ENCODE results near the gene TMPRSS3. TPM values are rescaled to one million over a fixed set of nuclear protein-coding genes. Genes with fewer than 3 reads are reported as not detected.

TMPRSS3 gene
- total and polyA plus RNA-seq, 2 of the 13 experiments (the other 11 are each of a cell fraction or from before 2014, with no cell fraction given): 2.8 to 16.9 TPM

DNA sequence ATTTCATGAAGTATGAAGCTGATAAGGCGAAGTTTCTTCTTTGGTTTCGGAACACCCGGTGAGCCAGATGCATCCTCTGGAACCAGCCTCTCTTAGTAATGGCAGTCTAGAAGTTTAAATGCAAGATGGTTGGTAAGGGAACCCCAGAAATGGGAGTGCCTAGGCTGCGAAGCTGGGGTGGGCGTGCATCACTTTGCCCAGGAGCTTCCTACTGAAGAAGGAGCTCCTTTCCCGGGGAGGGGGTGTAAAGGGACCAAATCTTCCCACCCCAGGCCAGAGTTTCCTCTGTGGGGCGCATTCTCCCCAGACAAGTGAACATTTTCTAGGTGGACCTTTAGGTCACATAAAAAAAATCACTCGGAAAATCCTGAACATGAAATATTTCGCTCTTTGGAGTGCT lies 49.4 kb downstream of the TMPRSS3 start:
- TF ChIP-seq, protein P1, sequence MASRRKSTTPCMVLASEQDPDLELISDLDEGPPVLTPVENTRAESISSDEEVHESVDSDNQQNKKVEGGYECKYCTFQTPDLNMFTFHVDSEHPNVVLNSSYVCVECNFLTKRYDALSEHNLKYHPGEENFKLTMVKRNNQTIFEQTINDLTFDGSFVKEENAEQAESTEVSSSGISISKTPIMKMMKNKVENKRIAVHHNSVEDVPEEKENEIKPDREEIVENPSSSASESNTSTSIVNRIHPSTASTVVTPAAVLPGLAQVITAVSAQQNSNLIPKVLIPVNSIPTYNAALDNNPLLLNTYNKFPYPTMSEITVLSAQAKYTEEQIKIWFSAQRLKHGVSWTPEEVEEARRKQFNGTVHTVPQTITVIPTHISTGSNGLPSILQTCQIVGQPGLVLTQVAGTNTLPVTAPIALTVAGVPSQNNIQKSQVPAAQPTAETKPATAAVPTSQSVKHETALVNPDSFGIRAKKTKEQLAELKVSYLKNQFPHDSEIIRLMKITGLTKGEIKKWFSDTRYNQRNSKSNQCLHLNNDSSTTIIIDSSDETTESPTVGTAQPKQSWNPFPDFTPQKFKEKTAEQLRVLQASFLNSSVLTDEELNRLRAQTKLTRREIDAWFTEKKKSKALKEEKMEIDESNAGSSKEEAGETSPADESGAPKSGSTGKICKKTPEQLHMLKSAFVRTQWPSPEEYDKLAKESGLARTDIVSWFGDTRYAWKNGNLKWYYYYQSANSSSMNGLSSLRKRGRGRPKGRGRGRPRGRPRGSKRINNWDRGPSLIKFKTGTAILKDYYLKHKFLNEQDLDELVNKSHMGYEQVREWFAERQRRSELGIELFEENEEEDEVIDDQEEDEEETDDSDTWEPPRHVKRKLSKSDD (CRISPR knock-in tag; IDR thresholded peaks at IDR 0.05; ENCODE audit: low read depth): no peak
- Histone ChIP-seq H2AFZ (ENCODE audit: low read length) (no peak overlapping the region), H3K4me1 (ENCODE audit: insufficient read depth, low read length) (peaks cover 14% of the 10 kb centered on the region), H3K27ac (ENCODE audit: extremely low read length, insufficient read depth, low read length) (no peak overlapping the region), H3K36me3 (replicated peaks in 1 of 2; ENCODE audit: control insufficient read depth in 1 of 2, insufficient read depth in 2 of 2, low read length in 2 of 2) (no peaks in the 10 kb centered on the region), H4K20me1 (ENCODE audit: insufficient read depth, low read length) (no peaks in the 10 kb centered on the region), H3K9me3 (ENCODE audit: low read length) (no peaks in the 10 kb centered on the region), H3K4me2 (ENCODE audit: low read depth, low read length) (no peak overlapping the region), H3K79me2 (ENCODE audit: insufficient read depth, low read length) (no peaks in the 10 kb centered on the region), H3K27me3 (ENCODE audit: control insufficient read depth in 1 of 2, insufficient read depth in 2 of 2, low read length in 2 of 2) (peaks cover 0 to 18% of the 10 kb centered on the region in 2 experiments; a peak in 2 of 5 replicates), H3K9ac (ENCODE audit: insufficient read depth, low read depth, low read length) (no peak overlapping the region), H3K4me3 (replicated peaks in 1 of 3; ENCODE audit: insufficient read depth in 1 of 3, low read depth in 2 of 3, low read length in 3 of 3) (no peak overlapping the region)
- intact Hi-C loops (cut with micrococcal nuclease; ENCODE audit: unreplicated experiment): no loop called here
- ATAC-seq (no peak), DNase-seq (ENCODE audit: low spot score) (no peak), FAIRE-seq (no peak)
- WGBS (ENCODE audit: low lambda C conversion rate): 51% methylated on average over 9 of the region's 9 CpGs
- no TSS peak for BruUV-seq (replicated peaks)
- POLR2A ChIA-PET: no interaction called here
- CTCF ChIA-PET (ENCODE audit: low intra/inter-chr PET ratio, low total read pairs): no interaction called here
- in situ Hi-C loops (cut with HindIII; ENCODE audit: extremely low pct_ligation_motif_present, low pct_unique_long_range_greater_than_20kb): no loop called here

DNA sequence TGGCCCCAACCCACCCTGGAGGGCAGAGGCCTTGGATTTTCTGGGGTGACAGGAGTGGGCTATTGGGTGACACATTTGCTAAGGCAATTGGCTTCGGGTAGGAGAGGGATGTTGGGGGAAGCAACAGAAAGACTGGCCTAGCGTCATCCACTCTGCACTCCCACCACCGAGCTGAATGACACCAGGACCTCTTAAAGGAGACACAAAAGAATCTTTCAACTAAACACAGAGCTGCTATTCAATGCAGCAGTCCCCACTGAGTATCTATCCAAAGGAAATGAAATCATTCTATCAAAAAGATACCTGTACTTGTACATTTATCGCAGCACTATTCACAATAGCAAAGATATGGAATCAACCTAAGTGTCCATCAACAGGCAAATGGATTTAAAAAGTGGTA lies 51.2 kb downstream of the TMPRSS3 start:
- 12% methylated on average over 4 of the region's 4 CpGs for WGBS (ENCODE audit: low lambda C conversion rate)
- in situ Hi-C loops (cut with HindIII; ENCODE audit: extremely low pct_ligation_motif_present, low pct_unique_long_range_greater_than_20kb): no loop called here
- H3K79me2 ChIP-seq (ENCODE audit: insufficient read depth, low read length): no peaks in the 10 kb centered on the region
- ChIA-PET POLR2A (no interaction called here), CTCF (ENCODE audit: low intra/inter-chr PET ratio, low total read pairs) (no interaction called here)
- H3K4me2 ChIP-seq (ENCODE audit: low read depth, low read length): no peak overlapping the region
- no peak for FAIRE-seq
- H3K9ac ChIP-seq (ENCODE audit: insufficient read depth, low read depth, low read length): no peak overlapping the region
- H4K20me1 ChIP-seq (ENCODE audit: insufficient read depth, low read length): no peaks in the 10 kb centered on the region
- no TSS peak for BruUV-seq (replicated peaks)
- H2AFZ ChIP-seq (ENCODE audit: low read length): no peak overlapping the region
- H3K4me3 ChIP-seq (replicated peaks in 1 of 3; ENCODE audit: insufficient read depth in 1 of 3, low read depth in 2 of 3, low read length in 3 of 3): no peak overlapping the region
- no peaks in the 10 kb centered on the region for H3K36me3 ChIP-seq (replicated peaks in 1 of 2; ENCODE audit: control insufficient read depth in 1 of 2, insufficient read depth in 2 of 2, low read length in 2 of 2)
- no peaks in the 10 kb centered on the region for H3K4me1 ChIP-seq (ENCODE audit: insufficient read depth, low read length)
- ATAC-seq: no peak
- peaks cover 0 to 6% of the 10 kb centered on the region in 2 experiments; a peak in 2 of 5 replicates for H3K27me3 ChIP-seq (ENCODE audit: control insufficient read depth in 1 of 2, insufficient read depth in 2 of 2, low read length in 2 of 2)
- DNase-seq (ENCODE audit: low spot score): no peak
- H3K27ac ChIP-seq (ENCODE audit: extremely low read length, insufficient read depth, low read length): no peak overlapping the region
- no peaks in the 10 kb centered on the region for H3K9me3 ChIP-seq (ENCODE audit: low read length)
- intact Hi-C loops (cut with micrococcal nuclease; ENCODE audit: unreplicated experiment): no loop called here
- TF ChIP-seq RAD21 (CRISPR knock-in tag; IDR thresholded peaks at IDR 0.05) (no peak), ARNTL (CRISPR knock-in tag; IDR thresholded peaks at IDR 0.05) (no peak), ZNF230 (CRISPR knock-in tag; IDR thresholded peaks at IDR 0.05) (no peak), RFXAP (CRISPR knock-in tag; IDR thresholded peaks at IDR 0.05; ENCODE audit: borderline replicate concordance) (no peak), ZNF674 (CRISPR knock-in tag; IDR thresholded peaks at IDR 0.05; ENCODE audit: low read depth) (no peak), ZNF879 (CRISPR knock-in tag; IDR thresholded peaks at IDR 0.05) (no peak), HDAC1 (CRISPR knock-in tag; IDR thresholded peaks at IDR 0.05) (no peak), CAMTA2 (CRISPR knock-in tag; IDR thresholded peaks at IDR 0.05; ENCODE audit: borderline replicate concordance) (no peak), SOX5 (CRISPR knock-in tag; IDR thresholded peaks at IDR 0.05; ENCODE audit: borderline replicate concordance) (no peak), SMC3 (IDR thresholded peaks at IDR 0.05; ENCODE audit: low read length) (no peak), ZNF138 (CRISPR knock-in tag; IDR thresholded peaks at IDR 0.05; ENCODE audit: low read depth) (no peak)
- TF ChIP-seq, protein P2, sequence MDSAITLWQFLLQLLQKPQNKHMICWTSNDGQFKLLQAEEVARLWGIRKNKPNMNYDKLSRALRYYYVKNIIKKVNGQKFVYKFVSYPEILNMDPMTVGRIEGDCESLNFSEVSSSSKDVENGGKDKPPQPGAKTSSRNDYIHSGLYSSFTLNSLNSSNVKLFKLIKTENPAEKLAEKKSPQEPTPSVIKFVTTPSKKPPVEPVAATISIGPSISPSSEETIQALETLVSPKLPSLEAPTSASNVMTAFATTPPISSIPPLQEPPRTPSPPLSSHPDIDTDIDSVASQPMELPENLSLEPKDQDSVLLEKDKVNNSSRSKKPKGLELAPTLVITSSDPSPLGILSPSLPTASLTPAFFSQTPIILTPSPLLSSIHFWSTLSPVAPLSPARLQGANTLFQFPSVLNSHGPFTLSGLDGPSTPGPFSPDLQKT (CRISPR knock-in tag; IDR thresholded peaks at IDR 0.05; ENCODE audit: borderline replicate concordance): no peak
- TF ChIP-seq, protein P3, sequence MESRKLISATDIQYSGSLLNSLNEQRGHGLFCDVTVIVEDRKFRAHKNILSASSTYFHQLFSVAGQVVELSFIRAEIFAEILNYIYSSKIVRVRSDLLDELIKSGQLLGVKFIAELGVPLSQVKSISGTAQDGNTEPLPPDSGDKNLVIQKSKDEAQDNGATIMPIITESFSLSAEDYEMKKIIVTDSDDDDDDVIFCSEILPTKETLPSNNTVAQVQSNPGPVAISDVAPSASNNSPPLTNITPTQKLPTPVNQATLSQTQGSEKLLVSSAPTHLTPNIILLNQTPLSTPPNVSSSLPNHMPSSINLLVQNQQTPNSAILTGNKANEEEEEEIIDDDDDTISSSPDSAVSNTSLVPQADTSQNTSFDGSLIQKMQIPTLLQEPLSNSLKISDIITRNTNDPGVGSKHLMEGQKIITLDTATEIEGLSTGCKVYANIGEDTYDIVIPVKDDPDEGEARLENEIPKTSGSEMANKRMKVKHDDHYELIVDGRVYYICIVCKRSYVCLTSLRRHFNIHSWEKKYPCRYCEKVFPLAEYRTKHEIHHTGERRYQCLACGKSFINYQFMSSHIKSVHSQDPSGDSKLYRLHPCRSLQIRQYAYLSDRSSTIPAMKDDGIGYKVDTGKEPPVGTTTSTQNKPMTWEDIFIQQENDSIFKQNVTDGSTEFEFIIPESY (CRISPR knock-in tag; IDR thresholded peaks at IDR 0.05): no peak

All from HepG2 (cell line).